Measurements from ENCODE around the gene RPAP2.
"Not testable (repeated sequence)": the region's sequence is repeated elsewhere in the genome, so short reads cannot be mapped to it uniquely, and the experiment has no call there.

Gene RPAP2

DNA sequence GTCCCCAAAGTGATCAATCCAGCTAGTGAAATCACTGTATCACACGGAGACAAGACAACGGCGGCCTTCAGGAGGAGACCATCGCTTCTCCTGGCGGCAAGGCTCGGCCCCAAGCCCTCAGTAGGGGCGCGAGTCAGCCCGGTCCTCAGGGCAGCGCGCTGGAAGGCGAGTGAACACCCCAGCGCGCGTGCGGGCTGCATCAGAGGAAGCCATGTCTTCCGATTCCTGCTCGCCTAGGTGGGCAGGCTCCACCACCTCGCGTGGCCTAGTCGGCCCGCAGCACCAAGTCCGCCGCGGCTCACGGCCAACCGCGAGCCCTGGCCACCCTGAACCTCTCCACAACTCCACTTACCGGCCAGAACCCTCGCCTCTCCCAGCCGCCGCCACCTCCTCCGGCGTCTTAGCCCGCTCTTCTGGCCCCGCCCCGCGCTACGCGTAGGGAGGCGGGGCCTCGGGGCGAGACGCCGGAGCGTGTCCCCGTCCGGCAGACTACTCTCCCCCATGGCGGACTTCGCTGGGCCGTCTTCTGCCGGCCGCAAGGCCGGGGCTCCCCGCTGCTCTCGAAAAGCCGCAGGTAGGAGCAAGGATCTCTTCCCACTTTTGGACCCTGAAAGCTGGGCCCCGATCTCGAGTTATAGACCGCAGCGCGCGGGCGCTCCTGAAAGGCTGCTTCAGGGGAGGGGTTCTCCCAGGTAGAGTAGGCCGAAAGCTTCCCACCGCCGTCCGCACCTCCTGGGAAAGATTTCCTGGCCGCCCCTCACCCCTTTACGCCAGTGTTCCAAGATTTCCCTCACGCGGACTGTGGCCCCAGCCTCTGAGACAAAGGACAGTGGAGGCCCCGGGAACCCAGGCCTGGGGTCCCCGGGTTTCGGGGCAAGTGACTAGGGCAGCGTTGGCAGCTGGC is at the start of gene RPAP2, which contains the start of gene GLMN:
Gene RPAP2, plus strand, starts transcription at position 487 of the 904 bp plus-strand sequence. Its CDS starts 15 bp downstream, at position 502.
Gene GLMN, minus strand, starts transcription at position 415 of the 904 bp plus-strand sequence. CDS start 988 bp downstream, outside the sequence.
- DNase-seq (ENCODE audit: low spot score), result peak; percentile 97

DNA sequence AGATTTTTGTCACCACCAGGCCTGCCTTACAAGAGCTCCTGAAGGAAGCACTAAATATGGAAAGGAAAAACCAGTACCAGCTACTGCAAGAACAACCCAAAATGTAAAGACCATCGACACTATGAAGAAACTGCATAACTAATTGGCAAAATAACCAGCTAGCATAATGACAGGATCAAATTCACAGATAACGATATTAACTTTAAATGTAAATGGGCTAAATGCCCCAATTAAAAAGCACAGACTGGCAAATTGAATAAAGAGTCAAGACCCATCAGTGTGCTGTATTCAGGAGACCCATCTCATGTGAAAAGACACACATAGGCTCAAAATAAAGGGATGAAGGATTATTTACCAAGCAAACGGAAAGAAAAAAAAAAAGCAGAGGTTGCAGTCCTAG is 44.1 kb upstream of the RPAP2 start:
- not testable (repeated sequence) for DNase-seq (ENCODE audit: low spot score)

DNA sequence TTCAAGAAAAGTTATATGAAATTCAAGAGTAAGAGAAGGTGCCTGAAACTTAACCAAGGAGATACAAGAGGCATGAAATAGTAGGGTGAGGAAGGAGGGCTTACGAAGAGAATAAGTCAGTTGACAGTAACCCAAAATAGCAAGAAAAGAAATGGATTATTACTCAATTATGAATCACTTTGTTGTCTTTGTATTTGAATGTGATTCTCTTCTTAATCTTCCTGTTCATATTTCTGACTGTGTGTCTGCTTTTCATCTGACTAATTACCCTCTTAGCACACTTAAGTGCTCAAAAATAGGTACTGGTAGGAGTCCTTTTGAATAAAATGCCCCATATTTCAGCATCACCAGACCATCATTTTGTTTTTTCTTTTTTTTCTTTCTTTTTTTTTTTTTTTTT is 39.5 kb upstream of the RPAP2 start:
- no peak for DNase-seq (ENCODE audit: low spot score)

DNA sequence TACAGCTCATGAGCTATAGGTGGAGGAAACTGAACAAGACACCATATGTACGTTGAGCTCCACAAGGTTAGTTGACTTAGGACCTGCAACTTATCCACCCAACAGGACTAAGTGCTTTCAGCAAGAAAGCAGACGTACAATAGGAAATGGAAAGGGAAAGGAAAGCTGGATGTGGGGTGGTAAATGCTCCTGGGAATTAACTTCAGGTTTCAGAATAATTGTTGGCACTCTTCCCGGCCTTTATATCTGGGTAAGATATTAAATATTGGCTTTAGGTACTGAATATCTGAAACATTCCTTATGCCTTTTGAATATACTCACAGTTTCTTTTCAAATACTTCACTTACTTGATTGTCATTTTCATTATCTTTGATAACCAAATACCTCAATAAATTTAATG is 36.3 kb upstream of the RPAP2 start:
- DNase-seq (ENCODE audit: low spot score), result no peak

DNA sequence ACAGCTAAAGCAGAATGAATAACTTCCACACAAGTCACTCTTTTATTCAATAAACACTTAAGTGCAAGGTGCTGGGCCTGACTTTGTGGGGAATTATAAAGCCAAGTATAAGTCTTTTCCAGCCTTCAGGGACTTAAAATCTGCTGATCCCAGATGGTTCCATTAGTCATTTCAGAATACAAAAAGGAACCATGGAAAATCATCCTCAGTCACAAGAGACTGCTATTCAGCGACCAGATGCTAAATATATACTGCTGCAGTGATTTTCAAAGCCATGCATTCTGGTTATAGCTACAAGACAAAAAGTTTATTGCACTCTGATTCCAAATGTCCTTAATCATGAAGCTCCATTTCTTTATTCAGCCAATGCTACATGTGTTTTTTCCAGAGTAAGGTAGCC is 25.8 kb upstream of the RPAP2 start:
- DNase-seq (ENCODE audit: low spot score), result no peak

DNA sequence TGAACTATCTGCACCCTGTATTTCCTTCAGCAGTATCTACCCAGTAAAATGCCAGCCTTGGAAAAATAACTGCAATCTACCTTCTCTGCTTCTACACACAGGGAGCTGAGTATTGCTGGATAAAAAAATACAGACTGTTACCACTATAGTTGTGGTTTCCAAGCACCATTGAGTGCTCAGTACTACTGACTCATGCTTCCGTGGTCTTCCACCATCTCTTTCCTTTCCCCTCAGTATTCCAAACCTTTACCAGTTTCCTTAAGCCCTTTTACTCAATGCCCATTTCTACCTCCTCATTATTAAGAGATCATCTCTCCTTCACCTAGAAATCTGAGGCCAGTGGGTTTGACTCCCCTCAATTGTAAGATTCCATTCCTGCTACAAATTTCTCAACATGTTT is 23.9 kb upstream of the RPAP2 start:
- DNase-seq (ENCODE audit: low spot score), result no peak

DNA sequence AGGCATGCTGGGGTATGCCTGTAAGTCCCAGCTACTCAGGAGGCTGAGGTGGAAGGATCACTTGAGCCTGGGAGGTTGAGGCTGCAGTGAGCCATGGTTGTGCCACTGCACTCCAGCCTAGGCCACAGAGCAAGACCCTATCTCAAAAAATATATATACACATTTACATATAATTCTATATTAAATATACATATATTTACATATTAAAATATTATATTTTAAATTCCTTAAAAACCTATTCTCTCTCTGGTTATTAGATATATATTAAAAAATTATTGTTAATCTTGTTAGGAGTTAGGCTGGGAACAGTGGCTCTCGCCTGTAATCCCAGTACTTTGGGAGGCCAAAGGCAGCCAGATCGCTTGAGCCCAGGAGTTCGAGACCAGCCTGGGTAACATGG is 22.8 kb upstream of the RPAP2 start:
- DNase-seq (ENCODE audit: low spot score), result no peak

DNA sequence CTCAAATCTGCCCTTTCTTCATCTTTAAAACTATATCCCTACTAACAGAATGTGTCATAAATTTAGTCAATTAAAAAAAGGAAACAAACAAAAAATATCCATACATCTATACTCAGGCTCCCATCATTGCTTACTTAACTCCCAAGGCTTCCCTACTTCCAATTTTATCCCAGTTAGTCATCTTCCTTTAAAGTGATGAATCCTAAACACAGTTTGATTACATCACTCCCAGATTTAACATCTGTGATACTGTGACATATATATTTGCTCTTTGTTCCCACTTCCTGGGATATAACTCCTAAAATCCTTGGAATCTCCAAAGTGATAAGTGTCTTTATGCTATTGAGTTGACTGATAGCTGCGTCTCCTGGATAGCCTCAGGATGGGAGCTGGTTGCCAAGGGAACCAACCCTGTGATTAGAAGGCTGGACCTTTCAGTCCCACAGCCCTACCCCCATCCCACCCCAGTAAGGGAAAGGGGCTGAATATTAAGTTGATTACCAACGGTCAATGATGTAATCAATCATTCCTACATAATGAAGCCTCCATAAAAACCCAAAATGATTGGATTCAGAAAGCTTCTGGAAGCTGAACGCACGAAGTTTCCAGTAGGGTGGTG is 21.6 kb upstream of the RPAP2 start:
- DNase-seq (ENCODE audit: low spot score), result no peak

DNA sequence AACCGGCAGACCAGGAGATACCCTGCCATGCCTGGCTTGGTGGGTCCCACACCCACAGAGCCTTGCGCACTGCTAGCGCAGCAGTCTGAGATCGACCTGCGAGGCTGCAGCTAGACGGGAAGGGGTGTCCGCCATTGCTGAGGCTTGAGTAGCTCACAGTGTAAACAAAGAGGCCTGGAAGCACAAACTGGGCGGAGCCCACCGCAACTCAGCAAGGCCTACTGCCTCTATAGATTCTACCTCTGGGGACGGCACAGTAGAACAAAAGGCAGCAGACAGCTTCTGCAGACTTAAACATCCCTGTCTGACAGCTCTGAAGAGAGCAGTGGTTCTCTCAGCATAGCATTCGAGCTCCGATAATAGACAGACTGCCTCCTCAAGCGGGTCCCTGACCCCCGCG is 19.1 kb upstream of the RPAP2 start:
- DNase-seq (ENCODE audit: low spot score), result not testable (repeated sequence)

DNA sequence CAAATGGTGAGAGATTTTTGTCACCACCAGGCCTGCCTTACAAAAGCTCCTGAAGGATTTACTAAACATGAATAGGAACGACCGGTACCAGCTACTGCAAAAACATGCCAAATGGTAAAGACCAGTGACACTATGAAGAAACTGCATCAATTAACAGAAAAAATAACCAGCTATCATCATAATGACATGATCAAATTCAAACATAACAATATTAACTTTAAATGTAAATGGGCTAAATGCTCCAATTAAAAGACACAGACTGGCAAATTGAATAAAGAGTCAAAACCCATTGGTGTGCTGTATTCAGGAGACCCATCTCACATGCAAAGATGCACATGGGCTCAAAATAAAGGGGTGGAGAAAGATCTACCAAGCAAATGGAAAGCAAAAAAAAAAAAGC is 17.4 kb upstream of the RPAP2 start:
- not testable (repeated sequence) for DNase-seq (ENCODE audit: low spot score)

DNA sequence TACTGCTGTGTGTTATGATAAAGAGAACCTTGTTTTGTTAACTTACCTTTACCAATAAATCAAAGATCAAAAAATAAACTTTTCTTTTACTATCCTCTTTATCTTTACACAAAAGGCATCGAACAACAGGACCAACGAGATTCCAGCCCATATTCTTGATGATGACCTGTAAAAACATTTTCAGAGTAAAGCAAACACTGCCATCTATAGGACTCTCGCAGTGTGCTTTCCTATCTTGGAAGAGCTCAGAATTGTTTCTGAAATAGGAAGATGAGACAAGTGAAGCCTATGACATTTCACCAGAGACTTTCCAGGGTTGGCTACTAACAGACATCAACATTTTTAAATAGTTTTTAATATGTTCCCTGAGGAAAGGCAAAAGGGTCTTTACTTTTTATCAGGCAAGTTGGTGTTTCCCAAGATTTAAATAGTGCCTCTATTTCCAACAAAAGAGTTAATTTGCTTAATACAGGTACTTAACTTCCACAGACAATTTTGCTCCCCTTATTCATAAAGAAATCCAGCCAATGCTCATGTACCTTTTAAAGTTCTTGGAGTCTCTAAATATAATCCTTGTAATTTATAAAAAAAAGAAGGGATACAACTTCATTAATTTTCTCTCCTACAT is 7.4 kb upstream of the RPAP2 start:
- peak; percentile 61 for DNase-seq (ENCODE audit: low spot score)

DNA sequence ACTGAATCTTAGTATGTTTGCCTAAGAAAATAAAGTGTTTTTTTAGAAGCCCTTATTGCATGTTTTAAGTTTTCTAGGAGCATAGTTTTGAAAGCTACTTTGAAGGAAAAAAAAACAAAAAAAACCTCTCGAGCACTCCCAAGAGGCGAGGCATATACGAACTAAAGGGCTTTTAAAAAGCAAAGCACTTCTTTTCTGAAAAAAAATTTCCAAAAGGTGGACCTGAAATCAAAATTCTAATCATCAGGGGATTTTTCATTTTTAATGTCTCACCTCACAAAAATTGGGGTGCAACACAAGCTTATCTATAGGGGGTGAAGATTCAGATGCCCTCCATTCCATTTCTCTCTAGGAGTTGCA is 666 bp upstream of the RPAP2 start:
- DNase-seq (ENCODE audit: low spot score), result no peak

DNA sequence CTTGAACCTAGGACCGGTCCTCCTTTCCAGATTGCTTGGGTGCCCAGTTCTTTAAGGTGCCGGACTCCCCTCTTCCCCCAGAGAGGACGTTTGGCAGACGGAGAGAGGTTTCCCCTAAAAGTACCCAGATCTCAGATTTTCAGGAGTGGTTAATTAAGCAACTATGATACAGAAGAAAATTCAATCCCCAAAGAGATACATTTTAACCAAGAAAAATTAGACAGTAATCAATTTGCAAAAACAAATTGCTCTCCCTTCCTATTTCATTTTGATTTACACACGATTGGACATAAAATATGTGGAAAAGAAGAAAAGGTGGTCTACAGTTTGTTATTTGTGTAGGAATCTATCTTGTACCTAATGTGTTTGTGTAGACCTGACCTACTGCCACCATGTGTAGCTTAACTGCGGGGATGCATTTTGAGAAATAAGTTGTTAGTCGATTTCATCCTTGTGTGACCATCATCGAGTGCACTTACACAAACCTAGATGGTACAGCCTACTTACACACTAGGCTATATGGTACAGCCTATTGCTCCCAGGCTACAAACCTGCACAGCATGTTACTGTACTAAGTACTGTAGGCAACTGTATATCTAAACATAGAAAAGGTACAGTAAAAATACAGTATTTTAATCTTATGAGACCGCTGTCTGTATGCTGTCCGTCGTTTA is 755 bp downstream of the RPAP2 start:
- DNase-seq (ENCODE audit: low spot score), result no peak

DNA sequence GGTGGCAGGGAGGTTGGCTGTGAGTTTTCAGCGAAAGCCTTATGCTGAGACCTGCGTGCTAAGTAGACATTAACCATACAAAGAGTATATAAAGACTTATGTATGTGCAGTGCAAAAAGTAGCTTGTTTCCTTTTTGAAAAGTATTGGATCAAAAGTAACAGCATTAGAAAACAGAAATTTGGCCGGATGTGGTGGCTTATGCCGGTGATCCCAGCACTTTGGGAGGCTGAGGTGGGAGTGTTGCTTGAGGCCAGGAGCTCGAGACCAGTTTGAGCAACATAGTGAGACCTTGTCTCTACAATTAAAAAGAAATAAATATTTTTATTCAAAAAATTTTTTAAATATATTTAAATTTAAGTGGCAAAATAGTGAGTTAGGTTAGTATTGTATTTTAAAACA is 2.2 kb downstream of the RPAP2 start:
- DNase-seq (ENCODE audit: low spot score), result no peak

DNA sequence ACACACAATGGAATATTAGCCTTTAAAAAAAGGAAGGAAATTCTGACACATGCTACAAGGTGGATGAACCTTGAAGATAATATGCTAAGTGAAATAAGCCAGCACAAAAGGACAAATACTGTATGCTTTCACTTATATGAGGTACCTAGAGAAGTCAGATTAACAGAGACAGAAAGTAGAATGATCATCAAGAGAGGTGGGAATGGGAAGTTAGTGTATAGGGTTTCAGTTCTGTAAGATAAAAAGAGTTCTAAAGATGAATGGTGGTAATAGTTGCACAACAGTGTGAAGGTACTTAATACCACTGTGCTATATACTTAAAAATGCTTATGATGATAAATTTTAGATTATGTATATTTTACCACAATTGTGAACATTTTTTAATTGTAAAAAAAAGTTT is 7.2 kb downstream of the RPAP2 start:
- DNase-seq (ENCODE audit: low spot score), result no peak

DNA sequence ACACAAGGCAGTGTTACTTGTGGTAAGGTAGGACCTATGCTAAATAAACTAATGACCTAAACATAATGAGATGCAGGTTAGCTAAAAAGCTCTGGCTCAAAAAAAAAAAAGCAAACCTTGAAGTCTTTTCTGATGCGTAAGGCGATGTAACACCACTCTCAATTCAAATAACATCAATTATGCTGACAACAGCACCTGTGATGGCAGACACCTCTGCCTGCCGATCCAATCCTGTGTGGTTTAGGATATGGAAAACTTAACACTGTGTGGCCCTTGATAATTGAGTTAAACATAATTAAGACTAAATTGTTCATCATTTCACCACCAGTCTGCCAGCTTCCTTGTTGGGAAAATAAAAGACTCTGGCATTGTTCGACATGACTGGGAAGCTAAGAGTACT is 9.1 kb downstream of the RPAP2 start:
- no peak for DNase-seq (ENCODE audit: low spot score)

DNA sequence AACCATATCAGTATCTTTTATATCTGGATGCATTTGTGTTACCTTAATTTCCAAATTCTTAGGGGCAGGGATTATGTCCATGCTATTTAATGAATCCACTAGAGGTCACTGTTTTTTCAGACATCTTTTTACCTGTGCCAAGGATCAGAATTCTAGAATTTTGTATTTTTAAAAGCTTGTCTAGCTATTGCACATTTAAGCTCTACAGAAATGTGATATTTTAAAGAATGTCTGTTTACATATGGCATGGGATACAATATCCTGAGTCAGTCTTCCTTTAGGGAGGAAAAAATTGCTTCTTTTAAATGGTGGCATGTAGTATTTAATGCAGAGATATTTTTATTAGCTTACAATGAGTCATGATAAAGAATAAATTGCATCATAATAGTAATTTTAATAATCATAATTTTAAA is 11.3 kb downstream of the RPAP2 start:
- DNase-seq (ENCODE audit: low spot score), result peak; percentile 33

DNA sequence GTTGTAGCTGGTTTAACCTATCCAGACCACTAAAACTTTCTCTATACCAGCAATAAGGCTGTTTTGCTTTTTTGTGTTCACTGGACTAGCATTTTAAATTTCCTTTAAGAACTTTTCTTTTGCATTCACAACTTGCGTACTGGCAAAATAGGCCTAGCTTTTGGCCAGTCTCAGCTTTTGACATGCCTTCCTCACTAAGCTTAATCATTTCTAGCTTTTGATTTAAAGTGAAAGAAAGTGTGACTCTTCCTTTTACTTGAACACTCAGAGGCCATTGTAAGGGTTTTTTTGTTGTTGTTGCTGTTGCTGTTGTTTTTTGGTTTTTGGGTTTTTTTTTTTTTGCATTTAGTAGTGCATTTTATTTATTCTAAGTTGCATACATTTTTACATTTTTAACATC is 15.2 kb downstream of the RPAP2 start:
- no peak for DNase-seq (ENCODE audit: low spot score)

DNA sequence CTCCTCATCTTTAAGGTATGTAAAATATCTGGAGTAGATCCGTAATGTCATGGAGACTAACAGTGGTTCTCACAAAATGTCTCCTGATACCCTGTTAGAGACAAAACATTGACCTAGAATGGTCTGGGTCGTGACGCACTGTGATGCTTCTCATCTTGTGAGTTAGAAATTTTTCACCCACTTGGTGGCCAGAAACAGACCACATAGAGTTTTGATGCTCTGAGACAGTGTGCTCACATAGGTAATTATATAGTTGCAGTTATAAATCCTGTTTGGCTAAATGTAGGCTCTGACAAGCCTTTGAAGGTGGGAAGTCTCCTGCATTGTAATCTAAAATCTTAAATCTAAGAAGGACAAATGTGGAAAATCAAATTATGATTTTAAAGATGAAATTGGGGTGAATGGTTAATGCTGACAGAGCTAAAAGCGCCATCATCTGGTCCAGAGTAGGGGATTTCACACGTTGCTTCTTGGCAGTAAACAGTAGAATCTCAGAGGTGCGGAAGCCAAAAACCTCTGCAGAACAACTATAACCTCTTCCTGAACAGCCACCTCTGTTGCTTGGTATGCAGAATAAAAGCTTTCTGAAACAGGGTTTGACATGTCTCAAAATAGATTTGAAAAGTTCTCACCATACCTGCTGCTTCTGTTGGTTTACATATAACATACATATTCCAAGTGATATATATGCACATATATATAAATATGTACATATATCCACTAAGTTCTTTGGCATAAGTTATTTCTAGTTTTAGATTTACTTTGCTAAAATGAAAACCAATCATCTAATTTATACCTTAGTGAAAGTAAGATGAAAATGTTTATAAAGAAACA is 17.1 kb downstream of the RPAP2 start:
- DNase-seq (ENCODE audit: low spot score), result no peak

DNA sequence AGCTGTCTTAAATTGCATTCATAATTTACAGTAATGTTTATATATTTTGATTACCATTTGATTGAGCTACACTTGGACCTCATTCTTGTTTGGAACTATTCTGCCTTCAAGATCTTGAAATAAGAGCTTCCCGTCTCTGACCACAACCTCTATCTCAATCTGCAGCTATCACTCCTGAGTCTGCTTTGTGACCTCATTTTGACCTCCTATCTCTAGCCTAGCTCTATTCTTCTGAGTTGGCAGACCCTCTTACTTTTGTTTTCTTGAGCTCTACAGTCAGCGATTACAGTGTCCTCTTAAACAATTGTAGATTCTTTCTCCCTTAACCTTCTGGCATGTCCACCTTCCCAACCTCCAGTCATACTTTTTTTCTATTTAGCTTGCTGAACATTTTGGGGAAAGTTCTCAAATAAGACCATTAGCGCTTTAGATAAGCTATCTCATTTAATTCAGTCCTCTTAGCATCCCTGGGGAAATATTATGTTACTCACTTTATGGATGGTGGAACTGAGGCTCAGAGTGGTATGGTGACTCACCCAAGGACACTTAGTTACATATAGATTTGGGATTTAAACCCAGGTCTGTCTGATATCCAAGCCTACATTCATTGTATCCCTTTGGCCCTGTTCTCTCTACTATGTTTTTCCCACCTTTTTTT is 19.1 kb downstream of the RPAP2 start:
- no peak for DNase-seq (ENCODE audit: low spot score)
